Stimulated activated CD4-positive, alpha-beta T cell treated with anti-CD3 and anti-CD28 coated beads, Interleukin-4, amount 100 ng/mL, for 4 hours (primary cell): ENCODE data around the gene RAD51B.
"Not testable (repeated sequence)": the region's sequence is repeated elsewhere in the genome, so short reads cannot be mapped to it uniquely, and the experiment has no call there.

Experiments
- DNase-seq, 2 experiments: peaks; one replicate each; pipeline ENCODE4 v3.0.0-alpha.2; 2020

Gene RAD51B

GRCh38 chr14:67987606-67988005 lies 168.0 kb downstream of the RAD51B start:
- DNase-seq: no peak

GRCh38 chr14:67988210-67988609 lies 168.6 kb downstream of the RAD51B start:
- not testable (repeated sequence) for DNase-seq

- no peak for DNase-seq
Measured at GRCh38 chr14:67990576-67990975, 171.0 kb downstream of the RAD51B start.

- no peak for DNase-seq
Measured at GRCh38 chr14:67994531-67994930, 175.0 kb downstream of the RAD51B start.

GRCh38 chr14:67996235-67996634 lies 176.7 kb downstream of the RAD51B start:
- DNase-seq: no peak

GRCh38 chr14:67998834-67999233 lies 179.3 kb downstream of the RAD51B start:
- DNase-seq: no peak

- no peak for DNase-seq
Measured at GRCh38 chr14:67999290-67999689, 179.7 kb downstream of the RAD51B start.

- no peak for DNase-seq
Measured at GRCh38 chr14:67999705-68000384, 180.3 kb downstream of the RAD51B start.

GRCh38 chr14:68000511-68000910 lies 180.9 kb downstream of the RAD51B start:
- DNase-seq: no peak

- DNase-seq: no peak
Measured at GRCh38 chr14:68008491-68008890, 188.9 kb downstream of the RAD51B start.

- no peak for DNase-seq
Measured at GRCh38 chr14:68011406-68012028, 191.9 kb downstream of the RAD51B start.

GRCh38 chr14:68012871-68013270 lies 193.3 kb downstream of the RAD51B start:
- no peak for DNase-seq

GRCh38 chr14:68013326-68013725 lies 193.7 kb downstream of the RAD51B start:
- DNase-seq: no peak

GRCh38 chr14:68014771-68015170 lies 195.2 kb downstream of the RAD51B start:
- DNase-seq: no peak

- no peak for DNase-seq
Measured at GRCh38 chr14:68015356-68016254, 196.0 kb downstream of the RAD51B start.

GRCh38 chr14:68016255-68016914 lies 196.8 kb downstream of the RAD51B start:
- no peak for DNase-seq

GRCh38 chr14:68018598-68018997 lies 199.0 kb downstream of the RAD51B start:
- DNase-seq: no peak

GRCh38 chr14:68020493-68020892 lies 200.9 kb downstream of the RAD51B start:
- DNase-seq: no peak

GRCh38 chr14:68020999-68021663 lies 201.6 kb downstream of the RAD51B start:
- no peak for DNase-seq

- DNase-seq: no peak
Measured at GRCh38 chr14:68027276-68027675, 207.7 kb downstream of the RAD51B start.

- DNase-seq: no peak
Measured at GRCh38 chr14:68028075-68028474, 208.5 kb downstream of the RAD51B start.

GRCh38 chr14:68031011-68031410 lies 211.4 kb downstream of the RAD51B start:
- not testable (repeated sequence) for DNase-seq

GRCh38 chr14:68032154-68032553 lies 212.6 kb downstream of the RAD51B start:
- DNase-seq: no peak
